NCI-H1694 treated with DMSO at 0.1 percent for 48 hours (cell line): Measurements from ENCODE around the gene GALNTL6.
"Not testable (repeated sequence)": the region's sequence is repeated elsewhere in the genome, so short reads cannot be mapped to it uniquely, and the experiment has no call there.

Source experiments
- DNase-seq: peaks from one replicate; lab custom pipeline; 2025; lab: John Stamatoyannopoulos, UW

The GALNTL6 gene

DNA sequence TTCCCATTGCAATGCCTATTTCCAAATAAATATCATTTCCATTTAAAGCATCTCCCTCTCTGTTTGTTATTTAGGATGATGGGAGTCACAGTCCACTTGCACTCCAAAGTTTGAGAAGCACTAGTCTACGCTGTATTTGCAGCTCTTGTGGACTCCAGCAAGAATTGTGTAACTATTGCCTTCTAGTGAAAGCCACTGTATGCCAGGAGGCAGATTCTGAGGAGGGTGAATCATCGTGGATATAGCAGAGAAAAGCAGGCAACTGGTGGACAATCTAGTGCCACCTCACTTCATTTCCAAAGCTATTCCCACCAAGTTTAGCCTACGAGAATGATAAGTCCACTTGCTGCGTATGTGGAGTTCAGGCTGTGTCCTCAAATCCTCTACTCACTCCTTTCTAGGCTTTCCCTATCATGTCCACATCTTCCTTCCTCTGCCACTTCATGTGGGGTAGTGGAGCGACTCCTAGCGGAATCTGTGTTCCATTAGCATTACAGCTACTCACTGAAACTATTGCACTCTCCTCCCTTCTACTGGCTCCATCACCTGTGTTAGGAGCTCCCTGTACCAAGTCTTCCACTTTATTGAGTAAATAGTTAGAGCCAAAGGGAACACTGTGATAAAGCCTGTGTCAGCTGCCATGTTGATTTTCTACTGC is 853.6 kb downstream of the GALNTL6 start:
- no peak for DNase-seq

- DNase-seq: no peak
Measured at GRCh38 chr4:172674811-172675210, 861.6 kb downstream of the GALNTL6 start.

DNA sequence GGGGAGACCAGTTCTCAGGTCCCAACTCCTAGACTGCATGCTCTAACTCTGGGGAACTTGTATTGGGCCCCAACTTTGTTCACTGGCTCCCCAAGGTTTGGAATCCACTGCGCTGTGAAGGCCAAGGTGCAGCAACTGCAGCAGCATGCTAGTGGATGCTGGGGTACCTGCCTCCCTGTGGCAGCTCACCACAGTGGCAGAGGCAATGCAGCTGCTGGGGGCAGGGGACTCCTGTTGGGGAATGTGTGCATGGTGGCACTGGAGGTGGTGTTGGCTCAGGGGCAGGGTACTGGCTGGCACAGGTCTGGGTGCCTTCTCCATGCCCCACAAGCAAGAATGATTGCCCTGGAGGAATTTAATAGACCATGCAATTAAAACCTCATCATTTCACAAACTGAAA is 862.0 kb downstream of the GALNTL6 start:
- DNase-seq: no peak

- DNase-seq: no peak
Measured at GRCh38 chr4:172680691-172681090, 867.5 kb downstream of the GALNTL6 start.

DNA sequence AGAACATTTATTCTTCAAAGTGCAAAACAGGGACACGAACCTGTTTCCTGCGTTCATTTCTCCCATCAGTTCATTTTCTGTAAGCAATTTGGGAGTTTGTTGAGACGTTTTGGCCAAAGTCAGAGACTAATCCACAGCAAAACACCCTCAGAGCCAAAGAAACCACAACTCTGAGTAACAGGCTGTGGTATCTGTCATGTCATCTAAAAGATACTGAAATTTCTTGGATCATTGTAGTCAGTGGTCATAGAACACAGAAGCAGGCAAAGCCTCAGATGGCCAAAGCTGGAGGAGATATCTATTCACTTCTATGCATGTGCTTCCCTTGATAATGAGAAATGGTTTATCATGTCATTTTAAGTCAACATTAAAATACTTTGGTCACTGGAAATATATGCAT is 869.8 kb downstream of the GALNTL6 start:
- no peak for DNase-seq

DNA sequence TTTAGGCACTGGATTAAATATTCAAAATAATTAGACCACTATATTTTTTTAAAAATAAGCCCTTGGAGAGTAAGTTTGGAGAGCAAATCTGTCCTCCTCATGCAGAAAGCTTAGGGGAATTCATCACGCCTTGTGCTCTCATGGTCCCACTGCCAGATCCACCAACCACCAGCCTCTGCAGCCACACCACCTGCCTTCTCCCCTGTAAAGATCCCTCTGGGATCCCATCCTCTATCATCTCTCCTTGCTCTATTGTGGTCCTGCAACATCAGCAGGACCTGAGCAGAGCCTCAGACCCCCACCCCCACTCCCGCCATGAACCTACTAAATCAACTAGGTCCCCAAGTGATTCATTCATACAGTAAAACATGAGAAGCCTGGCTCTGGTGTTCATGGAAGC is 872.8 kb downstream of the GALNTL6 start:
- no peak for DNase-seq

GRCh38 chr4:172688534-172688933 is 875.3 kb downstream of the GALNTL6 start:
- DNase-seq: no peak

GRCh38 chr4:172691552-172691951 is 878.3 kb downstream of the GALNTL6 start:
- DNase-seq: no peak

GRCh38 chr4:172692701-172693100 is 879.5 kb downstream of the GALNTL6 start:
- no peak for DNase-seq

- no peak for DNase-seq
Measured at GRCh38 chr4:172698256-172698655, 885.1 kb downstream of the GALNTL6 start.

DNA sequence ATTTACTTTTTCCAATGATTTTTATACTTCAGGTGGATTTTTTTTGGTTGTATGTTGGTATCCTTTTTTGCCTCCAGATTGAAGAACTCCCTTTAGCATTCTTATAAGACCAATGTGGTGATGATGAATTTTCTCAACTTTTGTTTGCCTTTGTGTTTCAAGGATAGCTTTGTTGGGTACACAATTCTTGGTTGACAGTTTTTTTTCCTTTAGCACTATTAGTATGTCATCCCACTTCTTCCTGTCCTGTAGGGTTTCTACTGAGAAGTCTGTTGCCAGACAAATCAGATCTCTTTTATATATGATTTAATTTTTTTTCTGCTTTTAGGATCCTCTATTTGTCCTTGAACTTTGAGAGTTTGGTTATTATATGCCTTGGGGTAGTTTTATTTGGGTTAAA is 892.4 kb downstream of the GALNTL6 start:
- no peak for DNase-seq

- DNase-seq: no peak
Measured at GRCh38 chr4:172706000-172706399, 892.8 kb downstream of the GALNTL6 start.

DNA sequence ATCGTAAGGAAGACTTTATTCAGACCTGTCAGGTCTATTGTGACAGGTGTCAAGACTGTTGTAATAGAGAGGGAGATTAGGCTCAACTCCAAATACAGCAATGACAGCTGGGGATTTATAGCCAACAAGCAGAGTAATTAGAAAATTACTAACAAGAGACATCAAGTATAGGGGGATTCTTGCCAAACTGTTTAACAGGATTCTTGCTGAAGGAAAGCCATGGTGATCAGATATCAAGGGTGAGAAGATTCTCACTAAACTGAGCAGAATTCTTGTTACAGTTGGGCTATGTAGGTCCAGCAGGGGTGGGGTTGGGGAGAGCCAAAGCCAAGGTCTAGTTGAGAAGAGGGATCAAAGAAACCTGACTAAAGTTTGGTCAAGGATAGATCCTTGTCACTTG is 894.4 kb downstream of the GALNTL6 start:
- DNase-seq: no peak

GRCh38 chr4:172708184-172708583 is 895.0 kb downstream of the GALNTL6 start:
- DNase-seq: no peak

GRCh38 chr4:172709376-172709775 is 896.2 kb downstream of the GALNTL6 start:
- no peak for DNase-seq

DNA sequence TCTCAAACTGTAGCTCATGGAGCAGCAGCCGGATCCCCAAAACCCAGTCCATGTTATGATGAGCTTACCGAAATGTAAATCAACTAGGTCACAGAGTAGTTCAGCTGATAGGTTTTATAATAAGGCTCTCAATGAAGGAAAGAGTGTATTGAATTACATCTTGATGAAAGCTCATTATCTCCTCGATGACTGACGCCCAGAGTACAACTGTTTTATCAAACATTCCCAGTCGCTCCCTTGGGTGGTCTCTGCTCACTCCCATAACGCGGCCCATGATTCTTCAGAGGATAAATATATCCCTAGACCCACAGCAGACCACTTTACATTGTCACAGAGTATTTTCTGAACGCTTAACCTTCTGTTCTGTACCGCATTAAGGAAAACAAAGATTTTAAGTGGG is 903.1 kb downstream of the GALNTL6 start:
- DNase-seq: no peak

DNA sequence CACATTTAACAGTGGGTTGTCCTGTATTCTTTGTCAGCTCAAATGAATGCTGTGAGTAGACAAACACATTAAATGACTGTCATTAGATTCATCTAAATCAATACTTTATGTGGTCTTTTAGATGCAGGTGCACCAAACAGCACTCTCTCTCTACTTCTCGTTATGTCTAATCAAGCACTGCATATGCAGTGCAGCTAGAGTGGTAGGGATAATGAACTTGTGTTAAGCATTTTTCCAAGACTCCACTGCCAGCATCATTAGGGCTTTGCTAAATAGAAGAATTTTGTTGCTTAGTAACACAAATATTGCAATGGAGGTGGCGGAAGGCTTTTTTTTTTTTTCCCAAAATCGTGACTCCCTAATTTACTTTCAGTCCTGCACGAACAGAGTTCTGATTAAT is 908.5 kb downstream of the GALNTL6 start:
- DNase-seq: no peak

GRCh38 chr4:172725581-172725980 is 912.4 kb downstream of the GALNTL6 start:
- DNase-seq: no peak

DNA sequence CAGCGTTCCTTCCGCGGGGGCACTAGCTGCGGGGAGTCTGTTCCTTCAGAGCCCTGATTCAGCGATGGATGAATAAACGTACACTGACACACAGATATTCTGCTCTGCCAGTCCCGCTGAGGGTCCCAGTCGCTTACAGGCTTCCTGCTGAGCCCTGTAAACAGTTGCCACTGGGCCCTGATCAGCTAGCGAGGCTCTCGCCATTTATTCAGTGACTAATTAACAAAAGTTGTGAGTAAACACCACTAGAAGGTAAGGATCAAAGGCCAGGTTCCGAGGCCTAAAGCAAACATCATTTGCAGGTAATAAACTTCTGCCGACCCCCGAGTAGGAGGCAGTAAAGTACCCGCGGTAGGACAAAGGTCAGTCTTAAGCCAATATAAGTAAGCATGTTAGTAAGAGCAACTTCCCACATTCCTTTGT is 912.8 kb downstream of the GALNTL6 start:
- no peak for DNase-seq

DNA sequence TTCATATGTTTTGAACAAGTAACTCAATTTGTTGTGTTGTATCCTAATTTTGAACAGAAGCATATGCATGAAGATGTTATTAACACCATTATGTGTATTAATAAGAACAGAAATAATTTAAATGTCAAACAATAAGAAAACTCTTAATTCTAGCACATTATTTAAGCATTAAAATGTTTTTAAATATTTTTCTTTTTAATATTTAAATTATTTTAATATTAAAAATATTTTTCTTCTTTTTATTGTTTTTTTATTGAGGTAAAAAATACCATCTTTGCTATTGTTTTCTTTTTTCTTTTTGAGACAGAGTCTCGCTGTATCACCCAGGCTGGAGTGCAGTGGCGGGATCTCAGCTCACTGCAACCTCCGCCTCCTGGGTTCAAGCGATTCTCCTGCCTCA is 914.4 kb downstream of the GALNTL6 start:
- no peak for DNase-seq

DNA sequence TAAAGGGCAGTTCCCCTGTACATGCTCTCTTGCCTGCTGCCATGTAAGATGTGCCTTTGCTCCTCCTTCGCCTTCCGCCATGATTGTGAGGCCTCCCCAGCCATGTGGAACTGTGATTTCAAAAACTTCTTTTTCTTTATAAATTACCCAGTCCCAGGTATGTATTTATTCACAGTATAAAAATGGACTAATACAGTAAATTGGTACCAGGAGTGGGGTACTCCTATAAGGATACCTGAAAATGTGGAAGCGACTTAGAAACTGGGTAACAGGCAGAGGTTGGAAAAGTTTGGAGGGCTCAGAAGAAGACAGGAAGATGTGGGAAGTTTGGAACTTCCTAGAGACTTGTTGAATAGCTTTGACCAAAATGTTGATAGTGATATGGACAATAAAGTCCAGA is 920.4 kb downstream of the GALNTL6 start:
- DNase-seq: not testable (repeated sequence)

DNA sequence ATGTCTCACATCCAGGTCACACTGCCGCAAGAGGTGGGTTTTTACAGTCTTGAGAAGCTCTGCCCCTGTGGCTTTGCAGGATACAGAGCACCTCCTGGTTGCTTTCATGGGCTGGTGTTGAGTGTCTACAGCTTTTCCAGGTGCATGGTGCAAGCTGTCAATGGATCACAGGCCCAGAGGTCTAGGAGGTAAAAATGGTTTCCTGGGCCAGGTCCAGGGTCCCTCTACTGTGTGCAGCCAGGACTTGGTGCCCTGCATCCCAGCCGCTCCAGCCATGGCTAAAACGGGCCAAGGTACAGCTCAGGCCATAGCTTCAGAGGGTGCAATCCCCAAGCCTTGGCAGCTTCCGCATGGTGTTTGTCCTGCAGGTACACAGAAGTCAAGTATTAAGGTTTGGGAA is 921.4 kb downstream of the GALNTL6 start:
- no peak for DNase-seq

- DNase-seq: no peak
Measured at GRCh38 chr4:172736046-172736445, 922.8 kb downstream of the GALNTL6 start.

GRCh38 chr4:172740434-172740833 is 927.2 kb downstream of the GALNTL6 start:
- DNase-seq: no peak

DNA sequence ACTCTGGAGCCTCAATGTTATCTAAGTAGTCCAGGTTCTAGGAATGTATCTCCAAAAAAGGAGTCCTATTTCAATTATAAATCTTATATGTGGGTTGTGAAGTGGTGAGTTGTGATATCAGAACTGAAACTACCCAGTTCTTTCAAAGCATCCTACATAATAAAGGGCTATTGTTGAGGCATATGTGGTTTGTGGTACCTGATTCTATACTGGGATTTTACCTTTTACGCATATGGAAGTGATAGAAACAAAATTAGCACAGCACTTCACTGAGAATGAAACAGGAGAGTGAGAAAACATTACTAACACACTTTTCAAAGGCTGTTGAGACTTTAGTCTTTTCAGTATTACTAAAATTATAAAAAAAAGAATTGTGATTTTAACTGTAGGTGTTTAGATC is 937.7 kb downstream of the GALNTL6 start:
- no peak for DNase-seq
